K562 (cell line): ENCODE data around the gene SLC48A1. TPM values are rescaled to one million over a fixed set of nuclear protein-coding genes. Genes with fewer than 3 reads are reported as not detected.

ENCODE experiments used
- CBX8 ChIP-seq: fragments of 200-600 bp; sonication (generic); IDR thresholded peaks from 2 replicates; pipeline ENCODE4 v1.6.1; 2012; ENCODE audit warnings: borderline replicate concordance, mixed run types, low read depth, mild to moderate bottlenecking, moderate library complexity, mixed read lengths, low read length, control low read depth, inconsistent platforms; ENCODE audit not compliant: poor library complexity, severe bottlenecking; ENCODE audit errors: extremely low read depth
- CEBPB ChIP-seq: fragments of 450-650 bp; IDR thresholded peaks from 2 replicates; pipeline ENCODE4 v1.6.1; 2016; ENCODE audit warnings: missing genetic modification characterization, missing compliant biosample characterization
- E2F1 ChIP-seq: sonication (generic); formaldehyde crosslinking; IDR thresholded peaks from 2 replicates; pipeline ENCODE4 v1.8.1; 2023; ENCODE audit warnings: mild to moderate bottlenecking, missing genetic modification reagents, moderate library complexity
- FIP1L1 ChIP-seq: fragments of 200-400 bp; formaldehyde crosslinking; IDR thresholded peaks from 2 replicates; pipeline ENCODE4 v1.6.1; 2018; ENCODE audit warnings: mild to moderate bottlenecking, low read depth, low read length; ENCODE audit not compliant: poor library complexity, severe bottlenecking
- GABPB2 ChIP-seq: fragments of 250-450 bp; sonication (Bioruptor Pico); conservative IDR thresholded peaks from 2 replicates; pipeline ENCODE4 v1.5.1; 2021; ENCODE audit warnings: mild to moderate bottlenecking
- MCM2 ChIP-seq: fragments of 450-650 bp; IDR thresholded peaks from 2 replicates; pipeline ENCODE4 v1.6.1; 2017; ENCODE audit warnings: low read depth, mild to moderate bottlenecking
- RBM34 ChIP-seq: fragments of 200-400 bp; formaldehyde crosslinking; IDR thresholded peaks from 2 replicates; pipeline ENCODE4 v1.6.1; 2018; ENCODE audit warnings: low read length, borderline replicate concordance; ENCODE audit not compliant: insufficient read depth
- RFX7 ChIP-seq: fragments of 250-450 bp; sonication (Bioruptor Pico); IDR thresholded peaks from 2 replicates; pipeline ENCODE4 v1.5.1; 2021; ENCODE audit warnings: mild to moderate bottlenecking
- SRSF9 ChIP-seq: fragments of 200-400 bp; formaldehyde crosslinking; IDR thresholded peaks from 2 replicates; pipeline ENCODE4 v1.6.1; 2017; ENCODE audit warnings: low read depth, low read length, borderline replicate concordance
- TRIM25 ChIP-seq: fragments of 450-650 bp; IDR thresholded peaks from 2 replicates; pipeline ENCODE4 v1.7.0; 2016; ENCODE audit warnings: borderline replicate concordance
- ZNF146 ChIP-seq: IDR thresholded peaks from one replicate; pipeline ENCODE4 v1.6.1; 2018; ENCODE audit warnings: missing compliant biosample characterization; ENCODE audit not compliant: unreplicated experiment
- ZNF217 ChIP-seq: sonication (generic); formaldehyde crosslinking; IDR thresholded peaks from 2 replicates; pipeline ENCODE4 v1.8.0; 2022; ENCODE audit warnings: mild to moderate bottlenecking, missing genetic modification reagents
- ZNF707 ChIP-seq: fragments of 250-450 bp; sonication (Bioruptor Pico); conservative IDR thresholded peaks from 2 replicates; pipeline ENCODE4 v1.8.0; 2022; ENCODE audit warnings: inconsistent platforms, mild to moderate bottlenecking, moderate library complexity
- ZNF766 ChIP-seq: fragments of 200-800 bp; sonication (Bioruptor generic); conservative IDR thresholded peaks from 2 replicates; pipeline ENCODE4 v1.6.1; 2016; ENCODE audit warnings: missing genetic modification characterization, missing compliant biosample characterization
- polyA plus RNA-seq, 8 experiments: library from polyadenylated mRNA; depleted of rRNA in 4 of 8; stranded (reverse) in 5 of 8; unstranded in 3 of 8; fragments of >200 nt; fragmentation: Nextera tagmentation in 2 of 8; fragmentation: Illumina TruSeq in 1 of 8; extraction: Ambion mirVana in 2 of 8; extraction: Trizol in 1 of 8; gene quantifications; 2 replicates each; pipeline versions ENCODE4 v1.2.1 to v1.2.3, GENCODE V29; 2011 to 2014; ENCODE audit warnings: inconsistent platforms in 1 of 8, missing spikeins in 1 of 8
- total RNA-seq, 7 experiments: library from RNA; depleted of rRNA in 6 of 7; stranded (reverse); fragments of >200 nt in 6 of 7; fragmentation: Illumina TruSeq in 2 of 7; extraction: Trizol in 2 of 7; gene quantifications; 2 replicates each; pipeline versions ENCODE4 v1.2.1 to v1.2.3, GENCODE V29; 2011 to 2021; ENCODE audit warnings: low replicate concordance in 1 of 7
- TF ChIP-seq, protein P1 (sequence below): sonication (generic); formaldehyde crosslinking; IDR thresholded peaks from 2 replicates; pipeline ENCODE4 v1.8.0; 2022; ENCODE audit warnings: mild to moderate bottlenecking, missing genetic modification reagents, borderline replicate concordance

Gene SLC48A1
- total and polyA plus RNA-seq, 9 of the 15 experiments (the other 6 are each of a cell fraction or from before 2014, with no cell fraction given), result 10.7 to 37.5 (median 18.7) TPM

DNA sequence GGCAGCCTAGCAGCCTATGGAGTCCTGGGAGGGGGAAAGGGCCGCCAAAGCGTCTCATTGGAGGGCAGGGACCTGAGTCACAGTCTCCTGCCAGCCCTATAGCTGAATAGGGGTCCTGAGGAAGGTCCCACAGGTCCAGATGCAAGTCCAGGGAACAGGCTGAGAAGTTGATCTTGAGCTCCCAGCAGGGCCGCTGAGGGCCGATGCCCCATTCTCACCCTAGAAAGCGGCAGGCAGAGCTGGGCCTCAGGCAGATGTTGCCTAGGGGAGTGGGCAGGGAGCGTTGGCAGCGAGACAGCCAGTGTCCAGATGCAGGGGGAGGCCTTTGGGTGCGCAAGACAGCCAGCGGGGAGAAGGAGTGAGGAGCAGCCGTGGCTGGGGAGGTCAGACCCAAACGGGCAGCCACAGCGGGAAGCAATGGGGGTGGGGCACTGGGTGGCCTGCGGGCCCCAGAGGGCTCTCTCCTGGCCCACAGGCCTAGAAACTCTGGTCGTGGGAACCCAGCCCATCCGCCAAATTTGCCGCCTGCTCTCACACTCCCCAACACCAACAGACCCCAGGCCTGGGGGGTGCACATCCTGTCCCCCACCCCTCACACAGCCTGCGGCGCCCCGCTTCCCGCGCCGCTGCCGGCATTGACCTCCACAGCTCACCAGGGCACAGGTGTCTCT is 45.6 kb downstream of the SLC48A1 start (continued):
- no peak for TF ChIP-seq CBX8
- no peak for TF ChIP-seq MCM2
- no peak for TF ChIP-seq E2F1 (CRISPR knock-in tag)
- TF ChIP-seq, protein P1, sequence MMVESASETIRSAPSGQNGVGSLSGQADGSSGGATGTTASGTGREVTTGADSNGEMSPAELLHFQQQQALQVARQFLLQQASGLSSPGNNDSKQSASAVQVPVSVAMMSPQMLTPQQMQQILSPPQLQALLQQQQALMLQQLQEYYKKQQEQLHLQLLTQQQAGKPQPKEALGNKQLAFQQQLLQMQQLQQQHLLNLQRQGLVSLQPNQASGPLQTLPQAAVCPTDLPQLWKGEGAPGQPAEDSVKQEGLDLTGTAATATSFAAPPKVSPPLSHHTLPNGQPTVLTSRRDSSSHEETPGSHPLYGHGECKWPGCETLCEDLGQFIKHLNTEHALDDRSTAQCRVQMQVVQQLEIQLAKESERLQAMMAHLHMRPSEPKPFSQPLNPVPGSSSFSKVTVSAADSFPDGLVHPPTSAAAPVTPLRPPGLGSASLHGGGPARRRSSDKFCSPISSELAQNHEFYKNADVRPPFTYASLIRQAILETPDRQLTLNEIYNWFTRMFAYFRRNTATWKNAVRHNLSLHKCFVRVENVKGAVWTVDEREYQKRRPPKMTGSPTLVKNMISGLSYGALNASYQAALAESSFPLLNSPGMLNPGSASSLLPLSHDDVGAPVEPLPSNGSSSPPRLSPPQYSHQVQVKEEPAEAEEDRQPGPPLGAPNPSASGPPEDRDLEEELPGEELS, result no peak
- no peak for TF ChIP-seq TRIM25
- no peak for TF ChIP-seq GABPB2 (CRISPR knock-in tag)
- no peak for TF ChIP-seq ZNF146 (CRISPR knock-in tag)
- TF ChIP-seq SRSF9, result no peak
- no peak for TF ChIP-seq RBM34
- no peak for TF ChIP-seq RFX7 (CRISPR knock-in tag)
- TF ChIP-seq FIP1L1, result no peak
- TF ChIP-seq ZNF217 (CRISPR knock-in tag), result no peak
- TF ChIP-seq ZNF707 (CRISPR knock-in tag), result no peak
- TF ChIP-seq ZNF766, result no peak
- no peak for TF ChIP-seq CEBPB (tag)
